Measurements from ENCODE around the gene RNF167. TPM values are rescaled to one million over a fixed set of nuclear protein-coding genes. Genes with fewer than 3 reads are reported as not detected.

The RNF167 gene
- total RNA-seq, 1 experiment from 2014 or later = 105 TPM

- POLR2A ChIA-PET = no interaction called here
- no peak overlapping the region for H2AFZ ChIP-seq (ENCODE audit: low read depth, low read length, poor library complexity, severe bottlenecking)
- intact Hi-C loops (cut with micrococcal nuclease) = no loop called here
- no peak overlapping the region for H3K4me2 ChIP-seq (ENCODE audit: low read length)
- CTCF ChIA-PET = interaction anchor here (0.6 kb wide), 1 partner anchor 1133 kb away, joined by 3 read pairs; the partner anchor contains the start of gene NCBP3
- no peak overlapping the region for H3K4me3 ChIP-seq (replicated peaks in 1 of 2; ENCODE audit: low read depth in 1 of 2, low read length in 2 of 2)
- BruUV-seq (replicated peaks) = no TSS peak
- RAD21 ChIA-PET (ENCODE audit: low non-redundant PET in 1 of 2, low total read pairs in 2 of 2, uncharacterized antibody in 2 of 2, unreplicated experiment in 2 of 2) = interaction anchor here in 1 of 2 experiments (0.7 kb wide), 1 partner anchor 84 kb away, joined by 3 read pairs; no protein-coding TSS in a partner anchor
- H3K79me2 ChIP-seq (ENCODE audit: insufficient read depth, low read length) = no peaks in the 10 kb centered on the region
- no peak overlapping the region for H3K9ac ChIP-seq (ENCODE audit: low read length)
- no peaks in the 10 kb centered on the region for H4K20me1 ChIP-seq (ENCODE audit: insufficient read depth)
- ATAC-seq = no peak
- no peaks in the 10 kb centered on the region for H3K27me3 ChIP-seq (ENCODE audit: insufficient read depth, low read length)
- H3K36me3 ChIP-seq (ENCODE audit: control insufficient read depth in 1 of 2, insufficient read depth in 2 of 2, low read length in 2 of 2) = peaks cover 10 to 32% of the 10 kb centered on the region in 2 experiments; a peak in 2 of 4 replicates
- DNase-seq (ENCODE audit: low read depth, low spot score) = no peak
- TF ChIP-seq JUND (IDR thresholded peaks at IDR 0.05) (no peak), SP1 (IDR thresholded peaks at IDR 0.05; ENCODE audit: low read depth) (no peak), ELF1 (IDR thresholded peaks at IDR 0.05; ENCODE audit: borderline replicate concordance, low read depth) (no peak), ATF3 (IDR thresholded peaks at IDR 0.05) (no peak), SRF (IDR thresholded peaks at IDR 0.05; ENCODE audit: low read depth) (no peak), ZBTB33 (IDR thresholded peaks at IDR 0.05; ENCODE audit: extremely low read depth, insufficient replicate concordance, low read length) (no peak), YY1 (IDR thresholded peaks at IDR 0.05; ENCODE audit: extremely low read depth, insufficient replicate concordance, low read depth, low read length) (no peak), EZH2 (IDR thresholded peaks at IDR 0.05) (no peak), CTCF (IDR thresholded peaks at IDR 0.05 in 2 of 3, conservative IDR thresholded peaks at IDR 0.05 in 1 of 3; ENCODE audit: borderline replicate concordance in 1 of 3, insufficient read depth in 1 of 3, low read depth in 2 of 3, low read length in 2 of 3) (no peak), RAD21 (IDR thresholded peaks at IDR 0.05; ENCODE audit: low read depth) (no peak)
- H3K27ac ChIP-seq (ENCODE audit: low read depth, low read length) = no peak overlapping the region
- H3K9me3 ChIP-seq (ENCODE audit: control insufficient read depth in 1 of 2, insufficient read depth in 1 of 2, low read depth in 1 of 2, low read length in 2 of 2) = no peaks in the 10 kb centered on the region
- no peaks in the 10 kb centered on the region for H3K9me2 ChIP-seq (ENCODE audit: insufficient read depth)
- H3K4me1 ChIP-seq (ENCODE audit: control insufficient read depth in 1 of 2, insufficient read depth in 2 of 2, low read length in 2 of 2) = 0 out of 4 replicates have a peak, but pooled peaks cover 0 to 2% of the 10 kb centered on the region in 2 experiments
These were observed 38.7 kb downstream of the RNF167 start for GRCh38 chr17:4978726-4979125.
